ENCODE measurements around the gene METRN. TPM values are rescaled to one million over a fixed set of nuclear protein-coding genes. Genes with fewer than 3 reads are reported as not detected.
A peak's percentile ranks its signal among the peaks of the same experiment; 100 is the strongest.

METRN gene
- total RNA-seq, 4 donors from 2014 or later, result 56.5 to 143 (median 78.0) TPM

DNA sequence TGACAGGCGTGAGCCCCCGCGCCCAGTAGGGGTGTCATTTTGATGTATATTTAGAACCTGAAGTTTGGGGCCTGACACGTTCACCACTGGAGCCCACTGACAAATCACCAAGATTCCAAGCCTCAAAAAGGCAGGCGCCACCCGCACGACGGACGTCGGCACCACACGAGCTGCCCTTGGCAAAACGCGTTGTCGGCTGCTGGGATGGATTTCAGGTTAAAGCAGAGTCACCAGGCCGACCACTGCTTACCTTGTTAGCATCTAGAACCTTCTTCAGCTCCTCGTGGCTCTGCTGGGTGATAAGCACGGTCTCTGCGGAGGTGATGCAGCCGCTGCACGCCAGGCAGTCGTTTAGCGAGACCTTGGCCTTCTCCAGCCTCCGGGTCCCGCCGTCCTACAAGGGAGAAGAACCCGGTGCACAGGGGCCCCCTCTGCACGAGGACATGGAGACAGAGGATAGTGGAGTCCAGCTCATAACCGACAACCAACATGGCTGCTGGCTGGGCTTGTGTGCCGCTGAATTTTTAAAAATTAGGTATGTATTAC lies 22.1 kb downstream of the METRN start:
- DNase-seq (ENCODE audit: extremely low spot score), result no peak
- Histone ChIP-seq H3K9me3 (no peaks in the 10 kb centered on the region), H3K36me3 (peaks cover 33 to 74% (median 63%) of the 10 kb centered on the region in 4 donors), H3K4me1 (peaks cover 14 to 21% (median 18%) of the 10 kb centered on the region in 4 donors), H3K27me3 (peaks cover 0 to 3% (median 0%) of the 10 kb centered on the region in 4 donors), H3K4me3 (no peak overlapping the region), H3K27ac (replicated peaks in 1 of 4) (no peak overlapping the region)
- WGBS, result 97% methylated on average over 28 of the region's 29 CpGs
- no peak for TF ChIP-seq EP300 (IDR thresholded peaks at IDR 0.05)
- no peak for TF ChIP-seq POLR2AphosphoS5 (IDR thresholded peaks at IDR 0.05)
- no peak for TF ChIP-seq CTCF (IDR thresholded peaks at IDR 0.05)
- TF ChIP-seq POLR2A (IDR thresholded peaks at IDR 0.05; ENCODE audit: low read depth), result no peak
- intact Hi-C loops (cut with DNase I), result no loop called here

- no peak for DNase-seq (ENCODE audit: extremely low spot score)
- 49% methylated on average over 36 of the region's 38 CpGs for WGBS
- Histone ChIP-seq H3K27me3 (peaks cover 0 to 29% (median 0%) of the 10 kb centered on the region in 4 donors), H3K36me3 (peaks cover 21 to 46% (median 35%) of the 10 kb centered on the region in 4 donors), H3K4me1 (peaks cover 14 to 21% (median 18%) of the 10 kb centered on the region in 4 donors), H3K27ac (replicated peaks in 1 of 4) (peak overlapping the region in 2 of 4 donors; percentile 72), H3K9me3 (no peaks in the 10 kb centered on the region), H3K4me3 (peak overlapping the region; percentile 67 to 96 (median 88))
- intact Hi-C loops (cut with DNase I), result no loop called here
- no peak for TF ChIP-seq EP300 (IDR thresholded peaks at IDR 0.05)
- no peak for TF ChIP-seq POLR2AphosphoS5 (IDR thresholded peaks at IDR 0.05)
- TF ChIP-seq CTCF (IDR thresholded peaks at IDR 0.05), result no peak
- TF ChIP-seq POLR2A (IDR thresholded peaks at IDR 0.05; ENCODE audit: low read depth), result no peak
Observed at GRCh38 chr16:739560-740458, 24.9 kb downstream of the METRN start.

- Histone ChIP-seq H3K36me3 (peaks cover 21 to 40% (median 29%) of the 10 kb centered on the region in 4 donors), H3K27me3 (peaks cover 0 to 34% (median 0%) of the 10 kb centered on the region in 4 donors), H3K4me1 (peaks cover 14 to 21% (median 18%) of the 10 kb centered on the region in 4 donors), H3K9me3 (no peaks in the 10 kb centered on the region), H3K27ac (replicated peaks in 1 of 4) (peak overlapping the region; percentile 71 to 78 (median 72)), H3K4me3 (peak overlapping the region; percentile 67 to 96 (median 88))
- 3% methylated on average over 12 of the region's 22 CpGs for WGBS
- DNase-seq (ENCODE audit: extremely low spot score), result no peak
- TF ChIP-seq CTCF (IDR thresholded peaks at IDR 0.05) (no peak), POLR2AphosphoS5 (IDR thresholded peaks at IDR 0.05) (no peak), EP300 (IDR thresholded peaks at IDR 0.05) (no peak), POLR2A (IDR thresholded peaks at IDR 0.05; ENCODE audit: low read depth) (no peak)
- intact Hi-C loops (cut with DNase I), result no loop called here
Observed at GRCh38 chr16:740459-740763, 25.5 kb downstream of the METRN start.

GRCh38 chr16:740764-741505 lies 26.0 kb downstream of the METRN start, which contains the start of gene CIAO3:
Gene CIAO3 (minus strand): TSS chr16:740997. CDS start chr16:740985, 12 bp downstream.
- Histone ChIP-seq H3K27ac (replicated peaks in 1 of 4) (peak within 1 kb of the TSS; percentile 71 to 78 (median 72)), H3K4me3 (peak within 1 kb of the TSS; percentile 67 to 96 (median 88)), H3K27me3 (peaks cover 0 to 34% (median 0%) of the 10 kb centered on the region in 4 donors), H3K4me1 (peaks cover 14 to 21% (median 18%) of the 10 kb centered on the region in 4 donors), H3K9me3 (no peaks in the 10 kb centered on the region), H3K36me3 (peaks cover 15 to 35% (median 24%) of the 10 kb centered on the region in 4 donors)
- WGBS, result 1% methylated on average over 17 of the region's 79 CpGs
- DNase-seq (ENCODE audit: extremely low spot score), result peak; percentile 94
- intact Hi-C loops (cut with DNase I), result no loop called here
- peak; percentile 98 to 99 (median 99) for TF ChIP-seq CTCF (IDR thresholded peaks at IDR 0.05)
- TF ChIP-seq EP300 (IDR thresholded peaks at IDR 0.05), result no peak
- peak; percentile 96 to 100 for TF ChIP-seq POLR2AphosphoS5 (IDR thresholded peaks at IDR 0.05)
- TF ChIP-seq POLR2A (IDR thresholded peaks at IDR 0.05; ENCODE audit: low read depth), result peak; percentile 68

All from esophagus muscularis mucosa (tissue), 4 donors.